Ishikawa (cell line): ENCODE results near the gene CADPS.

Experiments
- CEBPB ChIP-seq: IDR thresholded peaks from 2 replicates; pipeline ENCODE4 v1.6.1; 2012
- CREB1 ChIP-seq: IDR thresholded peaks from 2 replicates; pipeline ENCODE4 v1.6.1; 2012; ENCODE audit warnings: low read depth
- EGR1 ChIP-seq: IDR thresholded peaks from 2 replicates; pipeline ENCODE4 v1.6.1; 2012
- EP300 ChIP-seq: IDR thresholded peaks from 2 replicates; pipeline ENCODE4 v1.6.1; 2012; ENCODE audit warnings: borderline replicate concordance
- FOXM1 ChIP-seq: IDR thresholded peaks from 2 replicates; pipeline ENCODE4 v1.6.1; 2012; ENCODE audit warnings: low read depth, borderline replicate concordance
- NFIC ChIP-seq: IDR thresholded peaks from 2 replicates; pipeline ENCODE4 v1.6.1; 2012
- RAD21 ChIP-seq: IDR thresholded peaks from 2 replicates; pipeline ENCODE4 v1.6.1; 2012; ENCODE audit warnings: low read depth
- TAF1 ChIP-seq: IDR thresholded peaks from 2 replicates; pipeline ENCODE4 v1.6.1; 2012; ENCODE audit warnings: low read depth, mild to moderate bottlenecking
- TCF12 ChIP-seq: IDR thresholded peaks from 2 replicates; pipeline ENCODE4 v1.6.1; 2012; ENCODE audit warnings: low read depth
- TEAD4 ChIP-seq: IDR thresholded peaks from 2 replicates; pipeline ENCODE4 v1.6.1; 2012
- YY1 ChIP-seq: IDR thresholded peaks from 2 replicates; pipeline ENCODE4 v1.6.1; 2012; ENCODE audit warnings: low read depth
- ZBTB7A ChIP-seq: IDR thresholded peaks from 2 replicates; pipeline ENCODE4 v1.6.1; 2012; ENCODE audit warnings: low read depth
- TF ChIP-seq, protein P1 (sequence below): IDR thresholded peaks from 2 replicates; pipeline ENCODE4 v1.6.1; 2012
- TF ChIP-seq, protein P2 (sequence below): IDR thresholded peaks from 2 replicates; pipeline ENCODE4 v1.6.1; 2012; ENCODE audit warnings: low read depth, mild to moderate bottlenecking
- TF ChIP-seq, protein P3 (sequence below): IDR thresholded peaks from 2 replicates; pipeline ENCODE4 v1.6.1; 2012

The CADPS gene

GRCh38 chr3:62503516-62503915, 371.7 kb downstream of the CADPS start:
- TF ChIP-seq, protein P1, sequence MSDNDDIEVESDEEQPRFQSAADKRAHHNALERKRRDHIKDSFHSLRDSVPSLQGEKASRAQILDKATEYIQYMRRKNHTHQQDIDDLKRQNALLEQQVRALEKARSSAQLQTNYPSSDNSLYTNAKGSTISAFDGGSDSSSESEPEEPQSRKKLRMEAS: no peak
- no peak for TF ChIP-seq EGR1
- TF ChIP-seq, protein P2, sequence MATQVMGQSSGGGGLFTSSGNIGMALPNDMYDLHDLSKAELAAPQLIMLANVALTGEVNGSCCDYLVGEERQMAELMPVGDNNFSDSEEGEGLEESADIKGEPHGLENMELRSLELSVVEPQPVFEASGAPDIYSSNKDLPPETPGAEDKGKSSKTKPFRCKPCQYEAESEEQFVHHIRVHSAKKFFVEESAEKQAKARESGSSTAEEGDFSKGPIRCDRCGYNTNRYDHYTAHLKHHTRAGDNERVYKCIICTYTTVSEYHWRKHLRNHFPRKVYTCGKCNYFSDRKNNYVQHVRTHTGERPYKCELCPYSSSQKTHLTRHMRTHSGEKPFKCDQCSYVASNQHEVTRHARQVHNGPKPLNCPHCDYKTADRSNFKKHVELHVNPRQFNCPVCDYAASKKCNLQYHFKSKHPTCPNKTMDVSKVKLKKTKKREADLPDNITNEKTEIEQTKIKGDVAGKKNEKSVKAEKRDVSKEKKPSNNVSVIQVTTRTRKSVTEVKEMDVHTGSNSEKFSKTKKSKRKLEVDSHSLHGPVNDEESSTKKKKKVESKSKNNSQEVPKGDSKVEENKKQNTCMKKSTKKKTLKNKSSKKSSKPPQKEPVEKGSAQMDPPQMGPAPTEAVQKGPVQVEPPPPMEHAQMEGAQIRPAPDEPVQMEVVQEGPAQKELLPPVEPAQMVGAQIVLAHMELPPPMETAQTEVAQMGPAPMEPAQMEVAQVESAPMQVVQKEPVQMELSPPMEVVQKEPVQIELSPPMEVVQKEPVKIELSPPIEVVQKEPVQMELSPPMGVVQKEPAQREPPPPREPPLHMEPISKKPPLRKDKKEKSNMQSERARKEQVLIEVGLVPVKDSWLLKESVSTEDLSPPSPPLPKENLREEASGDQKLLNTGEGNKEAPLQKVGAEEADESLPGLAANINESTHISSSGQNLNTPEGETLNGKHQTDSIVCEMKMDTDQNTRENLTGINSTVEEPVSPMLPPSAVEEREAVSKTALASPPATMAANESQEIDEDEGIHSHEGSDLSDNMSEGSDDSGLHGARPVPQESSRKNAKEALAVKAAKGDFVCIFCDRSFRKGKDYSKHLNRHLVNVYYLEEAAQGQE: no peak
- no peak for TF ChIP-seq EP300
- TF ChIP-seq TEAD4: no peak
- TF ChIP-seq TCF12: no peak
- TF ChIP-seq YY1: no peak
- TF ChIP-seq, protein P3, sequence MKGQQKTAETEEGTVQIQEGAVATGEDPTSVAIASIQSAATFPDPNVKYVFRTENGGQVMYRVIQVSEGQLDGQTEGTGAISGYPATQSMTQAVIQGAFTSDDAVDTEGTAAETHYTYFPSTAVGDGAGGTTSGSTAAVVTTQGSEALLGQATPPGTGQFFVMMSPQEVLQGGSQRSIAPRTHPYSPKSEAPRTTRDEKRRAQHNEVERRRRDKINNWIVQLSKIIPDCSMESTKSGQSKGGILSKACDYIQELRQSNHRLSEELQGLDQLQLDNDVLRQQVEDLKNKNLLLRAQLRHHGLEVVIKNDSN: no peak
- no peak for TF ChIP-seq FOXM1
- TF ChIP-seq NFIC: no peak
- no peak for TF ChIP-seq ZBTB7A

- TF ChIP-seq NFIC (no peak), TCF12 (no peak), EGR1 (no peak), FOXM1 (no peak), RAD21 (no peak), CREB1 (no peak), ZBTB7A (no peak), TAF1 (no peak), CEBPB (no peak), EP300 (no peak), YY1 (no peak), TEAD4 (no peak)
- TF ChIP-seq, protein P3: no peak
- TF ChIP-seq, protein P2: no peak
- TF ChIP-seq, protein P1: no peak
These were observed 372.6 kb downstream of the CADPS start for GRCh38 chr3:62502315-62503300.

DNA sequence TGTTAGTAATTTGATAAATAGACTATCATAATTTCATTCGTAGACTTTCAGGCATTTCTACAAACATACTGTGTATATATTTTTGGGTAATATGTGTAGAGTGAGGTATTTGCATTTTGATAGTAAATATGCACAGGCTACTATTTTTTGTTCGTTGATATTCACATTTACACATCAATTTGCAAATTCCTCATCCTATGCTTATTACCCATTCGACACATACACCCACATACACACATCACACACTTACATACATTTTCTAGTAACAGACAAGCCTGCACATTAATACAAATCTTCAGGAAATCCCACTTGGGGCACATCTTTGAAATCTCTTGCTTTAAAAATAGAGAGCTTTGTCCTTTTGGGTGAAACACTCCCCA, 373.9 kb downstream of the CADPS start:
- TF ChIP-seq FOXM1 (no peak), TAF1 (no peak), TCF12 (no peak), CEBPB (no peak), TEAD4 (no peak), RAD21 (no peak), EGR1 (no peak), YY1 (no peak), NFIC (no peak), ZBTB7A (no peak), EP300 (no peak), CREB1 (no peak)
- TF ChIP-seq, protein P1: no peak
- TF ChIP-seq, protein P2: no peak
- TF ChIP-seq, protein P3: no peak
